Upper lobe of left lung (tissue), 4 donors: ENCODE results near the gene HSPG2.

Source experiments
- CTCF ChIP-seq, 6 experiments: fragments of 450-650 bp in 4 of 6; fragments of 200-600 bp in 2 of 6; sonication (generic) in 2 of 6; IDR thresholded peaks; one replicate each; pipeline ENCODE4 v1.5.1; 2016 to 2019; ENCODE audit warnings: antibody characterized with exemption in 6 of 6
- POLR2AphosphoS5 ChIP-seq, 2 donors: sonication (generic); formaldehyde crosslinking; IDR thresholded peaks; one replicate each; pipeline ENCODE4 v1.5.1; 2017; ENCODE audit warnings: antibody characterized with exemption in 2 of 2

GRCh38 chr1:21961799-21962198, 24.7 kb upstream of the HSPG2 start:
- TF ChIP-seq CTCF (IDR thresholded peaks at IDR 0.05) (no peak), POLR2AphosphoS5 (IDR thresholded peaks at IDR 0.05) (no peak)
